H7 (cell line): ENCODE results near the gene MTIF2. TPM values are rescaled to one million over a fixed set of nuclear protein-coding genes. Genes with fewer than 3 reads are reported as not detected.
"Not testable (repeated sequence)": the region's sequence is repeated elsewhere in the genome, so short reads cannot be mapped to it uniquely, and the experiment has no call there.

Experiments
- DNase-seq: peaks from one replicate; pipeline ENCODE4 v3.0.0; 2012
- H3K27me3 ChIP-seq: 2 replicates; pipeline ENCODE4 v1.6.0; 2011; ENCODE audit warnings: mild to moderate bottlenecking, low read length; ENCODE audit not compliant: control insufficient read depth, insufficient read depth
- H3K36me3 ChIP-seq: replicated peaks from 2 replicates; pipeline ENCODE4 v1.5.1; 2011; ENCODE audit warnings: low read length; ENCODE audit not compliant: control insufficient read depth, insufficient read depth
- H3K4me3 ChIP-seq: 2 replicates; pipeline ENCODE4 v1.5.1; 2011; ENCODE audit warnings: low read depth, mild to moderate bottlenecking, control low read depth, low read length, moderate library complexity; ENCODE audit not compliant: insufficient read depth
- total RNA-seq: library from RNA; depleted of rRNA; stranded (reverse); fragments of >200 nt; shearing (Covaris generic); gene quantifications from 2 replicates; pipeline ENCODE4 v1.2.3, GENCODE V29; 2014

Gene MTIF2
- total RNA-seq, 1 experiment from 2014 or later = 34.2 TPM

- Histone ChIP-seq H3K36me3 (no peaks in the 10 kb centered on the region; the same call in none of the 2 replicates), H3K4me3 (peak overlapping the region; percentile 80), H3K27me3 (no peaks in the 10 kb centered on the region)
- DNase-seq = peak; percentile 17
Measured at GRCh38 chr2:55269645-55269990, 587 bp upstream of the MTIF2 start.

DNA sequence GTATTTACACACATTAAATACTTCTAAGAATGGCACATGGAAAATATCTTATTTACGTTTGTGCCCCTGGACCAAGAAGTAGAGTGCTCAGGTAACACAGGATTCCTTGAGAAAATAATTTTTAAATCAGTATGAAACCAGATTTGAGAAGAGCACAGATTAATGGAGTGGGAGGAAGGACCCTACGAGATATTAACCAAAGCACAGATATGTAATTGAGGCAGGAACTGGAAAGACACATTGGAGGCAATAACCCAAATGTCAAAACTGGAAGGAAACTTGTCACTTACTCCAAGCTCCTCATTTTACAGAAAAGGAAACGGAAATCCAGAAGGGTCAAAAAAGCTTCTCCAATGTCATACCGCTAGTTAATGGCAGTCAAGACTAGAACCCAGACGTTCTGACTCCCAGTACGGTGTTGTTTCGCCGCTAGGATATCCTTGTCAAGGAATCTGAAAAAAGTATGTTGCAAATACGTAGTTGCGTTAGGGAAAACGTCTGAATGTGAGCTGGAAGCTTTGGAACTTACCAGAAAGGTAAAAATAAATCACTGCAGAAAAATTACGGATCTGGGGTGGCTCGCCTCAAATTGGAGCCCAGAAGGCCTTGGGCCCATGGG lies 634 bp downstream of the MTIF2 start:
- Histone ChIP-seq H3K36me3 (peaks cover 3% of the 10 kb centered on the region), H3K27me3 (no peaks in the 10 kb centered on the region), H3K4me3 (peak overlapping the region; percentile 80)
- no peak for DNase-seq

- H3K27me3 ChIP-seq, DNase-seq, H3K4me3 ChIP-seq, H3K36me3 ChIP-seq: not testable (repeated sequence)
Measured at GRCh38 chr2:55259586-55259985, 9.4 kb downstream of the MTIF2 start.

- H3K27me3 ChIP-seq = no peaks in the 10 kb centered on the region
- no peak for DNase-seq
- H3K4me3 ChIP-seq = no peak overlapping the region
- H3K36me3 ChIP-seq = peaks cover 12% of the 10 kb centered on the region
Measured at GRCh38 chr2:55252832-55253231, 16.2 kb downstream of the MTIF2 start.

DNA sequence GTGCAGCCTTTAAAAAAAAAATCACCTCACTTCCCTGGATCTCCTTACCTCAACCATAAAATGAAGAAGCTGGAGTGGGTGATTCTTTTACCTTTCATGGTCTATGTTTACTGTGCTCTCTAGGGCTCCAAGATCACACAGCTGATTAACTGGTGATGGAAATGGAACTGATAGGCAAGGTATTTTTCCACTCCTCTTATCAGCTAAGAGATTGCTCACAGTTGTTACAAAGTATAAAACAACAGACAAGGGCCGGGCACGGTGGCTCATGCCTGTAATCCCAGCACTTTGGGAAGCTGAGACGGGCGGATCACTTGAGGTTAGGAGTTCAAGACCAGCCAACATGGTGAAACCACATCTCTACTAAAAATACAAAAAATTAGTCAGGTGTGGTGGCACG lies 22.0 kb downstream of the MTIF2 start:
- no peak overlapping the region for H3K4me3 ChIP-seq
- peaks cover 10% of the 10 kb centered on the region for H3K36me3 ChIP-seq
- no peak for DNase-seq
- no peaks in the 10 kb centered on the region for H3K27me3 ChIP-seq

DNA sequence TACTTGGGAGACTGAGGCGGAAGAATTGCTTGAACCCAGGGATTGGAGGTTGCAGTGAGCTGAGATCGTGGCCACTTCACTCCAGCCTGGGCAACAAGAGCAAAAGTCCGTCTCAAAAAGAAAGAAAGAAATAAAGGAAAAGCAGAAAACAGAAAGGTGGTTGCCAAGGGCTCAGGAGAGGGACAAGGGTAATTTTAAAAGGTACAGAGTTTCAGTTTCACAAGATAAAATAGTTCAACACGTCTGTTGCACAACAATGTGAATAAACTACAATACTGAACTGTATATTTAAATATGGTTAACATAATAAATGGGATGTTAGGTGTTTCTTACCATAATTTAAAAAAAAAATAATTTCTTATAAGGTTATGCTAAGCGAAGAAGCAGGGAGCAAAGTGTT lies 23.6 kb downstream of the MTIF2 start:
- H3K27me3 ChIP-seq = no peaks in the 10 kb centered on the region
- H3K36me3 ChIP-seq = peaks cover 10% of the 10 kb centered on the region
- no peak overlapping the region for H3K4me3 ChIP-seq
- DNase-seq = no peak

GRCh38 chr2:55242617-55243016 lies 26.4 kb downstream of the MTIF2 start:
- peaks cover 5% of the 10 kb centered on the region; the same call in 1 of the 2 replicates for H3K36me3 ChIP-seq
- no peaks in the 10 kb centered on the region for H3K27me3 ChIP-seq
- no peak for DNase-seq
- H3K4me3 ChIP-seq = no peak overlapping the region

DNA sequence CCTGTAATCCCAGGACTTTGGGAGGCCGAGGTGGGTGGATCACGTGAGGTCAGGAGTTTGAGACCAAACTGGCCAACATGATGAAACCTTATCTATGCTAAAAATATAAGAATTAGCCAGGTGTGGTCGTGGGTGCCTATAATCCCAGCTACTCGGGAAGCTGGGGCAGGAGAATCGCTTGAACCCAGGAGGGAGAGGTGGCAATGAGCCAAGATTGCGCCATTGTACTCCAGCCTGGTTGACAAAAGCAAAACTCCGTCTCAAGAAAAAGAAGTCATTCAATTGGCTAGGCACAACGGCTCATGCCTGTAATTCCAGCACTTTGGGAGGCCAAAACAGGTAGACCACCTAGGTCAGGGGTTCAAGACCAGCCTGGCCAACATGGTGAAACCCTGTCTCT lies 27.4 kb downstream of the MTIF2 start:
- not testable (repeated sequence) for DNase-seq, H3K27me3 ChIP-seq, H3K36me3 ChIP-seq, H3K4me3 ChIP-seq

DNA sequence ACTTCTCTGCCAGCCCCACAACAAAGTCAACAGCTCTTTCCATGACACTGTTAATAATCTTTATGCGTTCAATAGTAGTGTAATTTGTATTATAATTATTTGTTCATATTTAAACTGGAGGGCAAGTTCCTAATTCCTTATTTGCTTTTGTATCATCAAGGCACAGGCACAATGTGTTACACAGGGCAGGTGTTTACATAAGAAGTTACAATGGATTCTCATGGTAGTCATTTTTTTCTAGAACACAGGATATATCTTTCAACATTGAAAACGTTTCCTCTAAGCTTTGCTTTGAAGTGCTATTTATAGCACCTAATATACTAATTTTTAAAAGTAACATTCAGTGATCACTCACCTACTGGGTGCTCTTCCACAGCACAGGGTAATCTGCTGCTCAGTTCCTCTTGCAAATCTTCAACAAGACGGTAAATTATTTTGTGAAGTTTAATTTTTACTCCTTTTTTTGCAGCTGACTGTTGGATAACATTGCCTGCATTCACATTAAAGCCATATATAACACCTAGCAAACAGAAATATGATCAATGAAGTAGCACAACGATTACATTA lies 29.3 kb downstream of the MTIF2 start:
- Histone ChIP-seq H3K4me3 (no peak overlapping the region), H3K36me3 (peaks cover 11% of the 10 kb centered on the region), H3K27me3 (no peaks in the 10 kb centered on the region)
- DNase-seq = no peak

DNA sequence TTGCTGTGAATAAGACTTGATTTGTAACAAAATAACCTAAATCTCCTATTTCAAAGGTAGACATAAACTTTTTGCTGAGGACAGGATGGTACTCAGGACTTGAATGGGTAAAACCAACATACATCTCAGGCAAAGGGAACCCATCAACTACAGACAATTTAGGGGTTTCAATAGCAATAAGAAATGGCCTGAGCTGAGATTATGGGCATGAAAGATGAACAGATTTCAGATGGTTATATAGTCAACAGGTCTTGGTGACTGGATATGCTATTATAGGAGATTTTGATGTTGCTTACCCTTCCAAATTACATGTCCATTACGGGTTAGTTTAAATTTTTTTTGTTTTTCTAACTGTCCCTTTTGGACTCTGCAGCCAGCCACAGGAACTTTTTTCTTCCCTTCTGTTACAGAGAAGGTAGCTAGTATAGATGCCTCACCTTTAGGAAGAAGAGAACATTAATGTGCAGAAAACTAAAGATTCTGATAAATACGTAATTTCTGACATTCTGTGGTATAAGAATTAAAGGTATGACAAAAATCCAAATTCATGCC lies 32.0 kb downstream of the MTIF2 start:
- H3K4me3 ChIP-seq = no peak overlapping the region
- H3K36me3 ChIP-seq = peaks cover 23% of the 10 kb centered on the region
- no peak for DNase-seq
- H3K27me3 ChIP-seq = no peaks in the 10 kb centered on the region

DNA sequence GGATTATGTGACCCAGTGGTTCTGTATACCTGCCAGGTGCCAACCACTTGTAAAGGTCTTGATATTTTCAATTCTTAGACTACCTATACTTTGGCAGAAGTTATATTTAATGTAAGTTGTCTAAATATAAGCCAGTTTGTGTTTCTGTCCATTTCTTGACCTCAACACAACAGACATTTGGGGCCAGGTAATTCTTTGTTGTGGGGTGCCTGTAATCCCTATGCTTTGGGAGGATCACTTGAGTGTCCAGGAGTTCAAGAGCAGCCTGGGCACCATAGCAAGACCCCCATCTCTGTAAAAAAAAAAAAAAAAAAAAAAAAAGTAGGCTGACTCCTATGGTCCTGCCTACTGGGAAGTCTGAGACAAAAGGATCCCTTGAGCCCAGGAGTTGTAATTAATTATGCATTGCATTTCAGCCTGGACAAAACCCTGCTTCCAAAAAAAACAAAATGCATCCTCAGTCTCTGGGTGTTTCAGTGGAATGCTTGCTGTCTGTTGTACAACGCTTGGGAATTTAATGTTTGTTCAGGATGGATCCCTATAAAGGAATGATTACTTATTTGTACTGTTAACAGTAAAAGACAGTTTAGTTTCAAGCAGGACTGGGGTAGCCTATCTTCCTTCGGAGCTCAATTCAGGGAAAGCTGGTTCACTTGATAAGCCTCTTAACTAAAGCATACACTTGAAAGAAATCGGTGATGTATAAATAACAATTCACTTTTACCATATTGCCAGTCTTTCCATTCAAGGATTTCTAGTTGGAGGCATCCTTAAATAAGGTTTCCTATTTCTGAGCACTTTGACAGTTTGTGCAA lies 33.1 kb downstream of the MTIF2 start:
- no peak for DNase-seq
- peaks cover 23% of the 10 kb centered on the region for H3K36me3 ChIP-seq
- no peaks in the 10 kb centered on the region for H3K27me3 ChIP-seq
- H3K4me3 ChIP-seq = no peak overlapping the region

DNA sequence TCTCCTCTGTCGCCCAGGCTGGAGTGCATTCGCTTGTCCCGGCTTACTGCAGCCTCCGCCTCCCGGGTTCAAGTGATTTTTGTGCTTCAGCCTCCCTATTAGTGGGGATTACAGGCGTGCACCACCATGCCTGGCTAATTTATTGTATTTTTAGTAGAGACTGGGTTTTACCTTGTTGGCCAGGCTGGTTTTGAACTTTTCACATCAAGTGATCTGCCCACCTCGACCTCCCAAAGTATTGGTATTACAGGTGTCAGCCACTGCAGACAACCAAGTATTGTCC lies 35.4 kb downstream of the MTIF2 start:
- peaks cover 23% of the 10 kb centered on the region for H3K36me3 ChIP-seq
- H3K4me3 ChIP-seq = peak overlapping the region; percentile 91
- no peaks in the 10 kb centered on the region for H3K27me3 ChIP-seq
- DNase-seq = no peak

DNA sequence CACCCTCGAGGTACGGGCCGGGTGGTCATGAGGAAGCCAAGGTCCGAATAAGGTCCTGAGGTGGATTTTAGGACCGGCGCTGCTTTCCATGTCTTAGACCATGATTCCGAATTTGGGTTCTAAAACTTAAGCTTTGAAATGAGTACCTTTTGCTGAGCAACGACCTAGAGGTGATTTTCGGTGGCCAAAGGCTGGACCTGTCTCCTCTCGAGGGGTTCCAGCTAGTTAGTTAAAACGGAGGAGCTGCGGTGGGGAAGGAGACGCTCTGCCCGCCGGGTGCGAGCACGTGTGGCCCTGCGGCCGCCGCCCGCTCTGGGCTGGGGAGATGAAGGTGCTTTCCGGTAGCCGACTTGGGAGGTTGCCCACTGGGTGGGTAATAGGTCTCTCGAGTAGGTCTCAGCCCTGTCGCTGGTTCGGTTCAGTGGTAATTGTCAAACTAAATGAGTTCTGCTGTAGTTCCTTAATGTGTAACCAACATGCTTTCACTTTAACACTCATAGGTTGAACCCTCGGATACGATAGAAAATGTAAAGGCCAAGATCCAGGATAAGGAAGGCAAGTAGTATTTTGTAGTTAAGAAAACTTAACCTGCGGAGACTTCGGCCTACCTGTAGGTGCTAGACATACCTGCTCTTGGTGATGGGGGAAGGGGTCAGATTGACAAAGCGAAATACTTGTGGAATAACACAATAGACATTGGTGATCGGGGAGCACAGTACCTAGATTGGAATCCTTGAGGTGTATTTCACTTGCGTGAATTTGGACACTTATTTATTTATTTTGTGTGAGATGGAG lies 36.0 kb downstream of the MTIF2 start:
- Histone ChIP-seq H3K27me3 (no peaks in the 10 kb centered on the region), H3K4me3 (peak overlapping the region; percentile 91), H3K36me3 (peaks cover 23% of the 10 kb centered on the region)
- peak; percentile 32 for DNase-seq

- peaks cover 25% of the 10 kb centered on the region for H3K36me3 ChIP-seq
- peak; percentile 84 for DNase-seq
- peak within 1 kb of the TSS; percentile 91 for H3K4me3 ChIP-seq
- no peaks in the 10 kb centered on the region for H3K27me3 ChIP-seq
Measured at GRCh38 chr2:55232084-55232862, 36.8 kb downstream of the MTIF2 start, which contains the start of the genes CLHC1 and RPS27A. TSS of gene CLHC1 (minus strand) at chr2:55232293. CDS start at chr2:55222411, 9,882 bp downstream. TSS of gene RPS27A (plus strand) at chr2:55232688. CDS start at chr2:55232825, 137 bp downstream.
